ENCODE data around the gene DPYD.

Gene DPYD

DNA sequence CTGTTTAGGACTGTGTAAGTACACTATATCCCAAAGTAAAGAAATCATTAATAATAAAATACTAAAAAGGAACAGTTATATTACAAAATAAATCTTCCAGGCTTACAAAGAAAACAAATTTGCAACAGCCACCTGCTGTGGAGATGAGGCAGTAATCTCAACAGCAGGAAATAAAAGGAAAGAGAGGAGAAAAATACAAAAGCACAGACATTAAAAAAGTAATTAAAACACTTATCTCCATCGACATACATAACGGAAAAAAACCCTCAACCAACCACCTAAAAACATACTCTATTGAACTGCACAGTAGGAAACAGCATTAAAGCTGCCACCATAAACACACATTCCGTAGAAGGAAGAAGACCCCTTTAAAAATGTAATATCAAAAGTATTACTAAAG lies 317.6 kb downstream of the DPYD start:
- DNase-seq = no peak

DNA sequence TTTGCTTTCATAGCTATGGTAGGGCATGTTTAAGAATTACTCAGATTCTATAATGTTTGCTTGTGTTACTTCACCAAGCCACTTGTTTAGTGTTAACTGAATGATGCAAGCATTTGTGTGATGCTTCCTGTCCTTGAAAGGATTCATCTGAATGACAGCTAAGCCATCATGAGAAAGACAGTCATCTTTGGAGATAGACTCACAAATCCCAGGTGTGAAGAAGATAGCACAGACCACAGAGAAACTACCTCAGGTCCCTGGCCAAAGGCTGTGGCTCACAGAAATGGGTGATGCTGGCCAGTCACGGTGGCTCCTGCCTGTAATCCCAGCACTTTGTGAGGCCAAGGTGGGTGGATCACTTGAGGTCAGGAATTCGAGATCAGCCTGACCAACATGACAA lies 321.4 kb downstream of the DPYD start:
- no peak for DNase-seq

DNA sequence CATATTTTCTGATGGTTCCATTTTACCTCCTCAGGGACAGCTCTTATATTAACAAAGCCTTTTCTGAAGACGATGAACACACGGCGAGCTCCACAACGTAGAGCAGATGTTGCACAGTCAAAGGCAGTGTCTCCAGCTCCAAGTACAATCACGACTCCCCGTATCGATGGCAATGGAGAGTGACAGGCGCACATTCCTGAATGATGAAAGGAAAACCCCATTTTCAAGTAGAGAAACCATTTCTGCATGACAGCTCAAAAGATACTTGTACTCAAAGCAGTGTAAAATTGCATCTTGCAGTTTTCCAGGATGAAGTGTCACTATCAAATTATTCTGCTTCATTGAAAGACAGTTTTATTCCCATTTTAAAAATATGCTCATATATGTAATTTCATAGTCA lies 327.6 kb downstream of the DPYD start:
- no peak for DNase-seq

DNA sequence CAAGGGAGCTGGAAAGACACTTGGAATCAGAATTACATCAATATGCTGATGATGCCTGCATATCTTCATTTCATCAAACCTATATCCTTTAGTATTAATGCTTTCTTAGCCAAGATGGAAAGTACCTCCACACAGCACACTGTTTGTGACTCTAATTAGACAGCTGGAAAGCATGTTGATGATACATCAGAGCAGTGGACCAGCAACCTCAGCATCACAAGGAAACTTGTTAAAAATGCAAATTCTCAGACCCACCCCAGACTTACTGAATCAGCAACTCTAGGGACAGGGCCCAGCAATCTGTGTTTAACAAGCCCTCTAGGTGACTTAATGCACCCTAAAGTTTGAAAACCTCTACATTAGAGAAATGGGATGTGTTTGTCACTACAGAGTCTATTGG lies 332.1 kb downstream of the DPYD start:
- DNase-seq = no peak

DNA sequence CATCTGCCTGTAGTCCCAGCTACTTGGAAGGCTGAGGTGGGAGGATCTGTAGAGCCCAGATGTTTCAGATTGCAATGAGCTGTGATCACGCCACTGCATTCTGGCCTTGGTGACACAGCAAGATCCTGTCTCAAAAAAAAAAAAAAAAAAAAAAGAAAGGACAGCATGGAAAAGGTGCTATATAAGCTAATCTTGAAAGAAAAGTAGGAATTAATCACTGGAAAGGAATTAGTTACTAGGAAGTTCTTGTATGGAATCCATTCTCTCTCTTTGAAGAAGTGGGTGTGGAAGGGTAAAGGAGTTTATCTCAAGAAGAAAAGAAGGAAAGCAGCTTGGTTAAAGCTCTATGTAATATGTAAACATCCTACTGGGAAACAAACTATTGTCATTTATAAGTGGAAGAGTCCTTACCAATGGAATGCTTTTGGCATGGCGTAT lies 339.2 kb downstream of the DPYD start:
- no peak for DNase-seq

DNA sequence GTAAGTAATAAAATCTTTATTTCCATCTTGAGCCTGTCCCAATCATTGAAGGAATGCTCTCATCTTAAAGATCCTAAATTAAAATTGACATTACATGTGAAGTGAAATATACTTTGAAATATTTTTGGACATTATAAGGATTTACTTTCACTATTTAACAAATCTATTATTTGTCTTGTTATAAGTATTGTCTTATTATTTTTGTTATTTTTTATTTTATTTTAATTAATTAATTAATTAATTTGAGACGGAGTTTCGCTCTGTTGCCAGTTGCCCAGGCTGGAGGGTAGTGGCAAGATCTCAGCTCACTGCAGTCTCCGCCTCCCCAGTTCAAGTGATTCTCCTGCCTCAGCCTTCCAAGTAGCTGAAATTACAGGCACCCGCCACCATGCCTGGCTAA lies 343.2 kb downstream of the DPYD start:
- DNase-seq = no peak

DNA sequence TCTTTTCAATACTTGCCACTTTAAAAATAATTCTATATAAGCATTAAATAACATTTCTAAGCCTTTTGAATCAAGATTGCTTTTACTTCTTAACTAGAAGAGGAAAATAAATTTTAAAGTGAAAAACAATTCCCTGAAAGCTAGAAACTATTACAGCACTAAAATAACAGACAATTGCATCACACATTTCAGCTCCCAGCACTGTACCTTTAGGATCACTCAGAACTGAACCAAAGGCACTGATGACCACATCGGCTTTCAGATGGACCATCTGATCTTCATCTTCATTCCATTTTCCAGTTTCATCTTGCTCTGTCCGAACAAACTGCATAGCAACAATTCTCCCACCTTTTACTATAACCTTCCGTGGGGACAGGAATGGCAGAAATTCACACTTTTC lies 347.3 kb downstream of the DPYD start:
- no peak for DNase-seq

DNA sequence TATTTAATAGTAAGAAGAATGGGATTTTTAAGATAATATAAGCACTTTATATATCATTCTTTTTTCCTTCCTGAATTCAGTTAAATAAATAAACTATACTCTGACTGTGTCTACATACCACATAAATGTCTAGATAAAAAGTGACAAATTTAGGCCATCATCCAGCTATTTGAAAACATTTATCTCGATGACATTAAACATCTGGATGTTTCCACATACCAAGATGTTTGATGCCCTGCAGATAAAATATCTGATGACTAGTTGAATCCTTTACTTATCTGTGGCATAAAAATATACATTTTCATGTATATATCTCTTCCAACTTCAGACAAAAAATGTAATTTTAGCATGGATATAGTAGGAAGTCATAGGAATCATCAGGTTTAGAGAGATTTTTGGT lies 348.3 kb downstream of the DPYD start:
- no peak for DNase-seq

DNA sequence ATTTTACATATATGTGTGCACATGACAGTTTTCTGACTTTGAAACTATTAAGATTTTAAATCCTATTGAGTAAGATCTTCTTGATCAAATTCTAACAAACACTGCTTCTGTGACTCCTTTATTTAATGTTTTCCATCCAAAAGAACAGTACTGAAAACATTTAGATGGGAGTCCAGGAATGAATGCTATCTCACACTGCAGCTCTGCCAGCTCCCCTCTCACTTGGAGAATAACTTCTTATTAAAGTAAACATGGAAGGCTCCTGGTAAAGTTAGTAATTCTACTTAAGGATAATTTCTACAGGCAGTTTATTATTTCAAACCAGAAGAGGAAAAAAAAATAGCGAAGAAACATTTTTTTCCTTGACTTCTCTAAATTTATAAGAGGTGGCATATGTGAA lies 349.1 kb downstream of the DPYD start:
- no peak for DNase-seq

DNA sequence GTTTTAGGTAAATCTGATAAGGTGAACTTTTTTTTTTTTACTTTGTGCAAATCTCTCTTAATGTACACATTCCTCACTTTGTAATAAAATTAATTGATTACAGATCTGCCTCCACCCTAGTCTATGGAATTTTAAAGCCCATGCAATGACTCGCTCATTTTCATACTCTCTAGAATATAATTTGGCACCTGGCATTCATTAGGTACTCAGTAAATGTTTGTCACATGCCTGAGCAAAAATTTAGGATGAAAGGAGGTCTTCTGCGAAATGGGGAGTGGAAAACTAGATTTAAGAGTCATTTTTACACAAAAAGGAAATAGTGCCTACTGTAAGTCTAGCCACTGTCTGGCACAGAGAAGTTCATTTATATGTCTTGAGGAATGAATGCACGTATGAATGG lies 350.1 kb downstream of the DPYD start:
- no peak for DNase-seq

DNA sequence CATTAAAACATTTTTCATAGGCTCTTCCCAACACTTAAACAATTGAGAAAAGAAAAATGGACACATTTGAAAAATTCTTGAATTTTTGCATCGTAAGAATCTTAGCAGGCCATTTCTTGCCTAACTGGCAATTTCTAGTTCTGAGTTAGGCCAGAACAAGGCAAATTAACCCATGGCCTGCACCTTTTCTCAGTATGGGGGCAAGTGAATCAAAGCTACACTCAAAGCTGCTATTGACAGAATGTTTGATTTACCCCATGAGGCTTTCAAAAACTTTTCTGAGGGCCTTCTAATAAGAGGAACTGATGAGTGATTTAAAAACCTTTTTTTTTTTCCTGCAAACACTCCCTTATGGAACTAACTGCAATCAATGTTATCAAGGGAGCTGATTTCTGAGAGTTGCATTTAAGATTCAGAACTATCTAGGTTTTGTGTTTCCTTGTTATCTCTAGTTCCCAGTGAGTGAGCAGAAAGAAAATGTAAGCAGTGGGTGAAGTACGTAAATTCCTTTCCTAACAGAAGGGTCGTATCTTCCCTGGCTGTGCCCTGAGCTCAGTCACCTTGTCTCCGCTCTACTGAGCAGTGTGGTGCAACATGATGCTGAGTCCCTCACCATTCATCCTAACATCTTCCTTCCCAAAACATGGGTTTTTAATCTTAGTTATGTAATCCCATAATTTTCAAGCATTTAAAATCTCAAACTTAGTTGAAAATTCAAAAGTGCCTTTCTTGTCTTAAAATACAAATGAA lies 353.7 kb downstream of the DPYD start:
- DNase-seq = no peak

DNA sequence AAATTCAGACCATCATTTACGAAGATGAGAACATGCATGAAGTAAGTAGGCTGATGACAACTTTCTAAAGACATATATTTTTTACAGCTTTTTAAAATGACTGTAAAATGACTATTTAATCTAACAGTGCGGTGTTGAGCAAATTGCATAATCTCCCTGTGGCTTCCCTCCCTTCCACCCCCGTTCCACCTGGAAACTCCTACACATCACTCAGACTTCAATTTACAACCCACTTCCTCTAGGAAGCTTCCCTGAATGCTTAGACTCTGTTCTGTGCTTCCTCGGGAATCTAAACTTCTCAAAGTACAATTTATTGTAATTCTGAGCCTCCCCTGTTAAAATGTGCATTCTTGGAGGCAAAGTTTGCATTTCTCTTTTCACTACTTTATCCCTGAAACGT lies 354.9 kb downstream of the DPYD start:
- DNase-seq = no peak

DNA sequence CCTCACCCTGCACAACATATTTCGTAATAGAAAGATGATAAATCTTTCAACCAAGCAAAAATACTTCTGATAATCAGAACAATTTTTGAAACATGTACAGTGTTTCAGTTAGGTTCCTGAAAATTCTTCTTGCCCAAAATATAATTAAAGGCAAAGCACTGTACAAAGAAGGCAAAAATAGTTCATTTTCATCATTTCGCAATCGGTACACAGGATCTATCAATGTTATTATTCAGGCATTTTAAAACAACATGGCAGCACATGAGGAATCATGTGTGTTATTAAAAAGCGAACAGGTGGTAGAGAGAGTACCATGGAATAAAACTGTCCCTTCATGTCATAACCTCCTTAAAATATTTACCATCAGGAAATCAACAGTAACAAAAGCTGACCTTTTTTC lies 356.9 kb downstream of the DPYD start:
- no peak for DNase-seq

DNA sequence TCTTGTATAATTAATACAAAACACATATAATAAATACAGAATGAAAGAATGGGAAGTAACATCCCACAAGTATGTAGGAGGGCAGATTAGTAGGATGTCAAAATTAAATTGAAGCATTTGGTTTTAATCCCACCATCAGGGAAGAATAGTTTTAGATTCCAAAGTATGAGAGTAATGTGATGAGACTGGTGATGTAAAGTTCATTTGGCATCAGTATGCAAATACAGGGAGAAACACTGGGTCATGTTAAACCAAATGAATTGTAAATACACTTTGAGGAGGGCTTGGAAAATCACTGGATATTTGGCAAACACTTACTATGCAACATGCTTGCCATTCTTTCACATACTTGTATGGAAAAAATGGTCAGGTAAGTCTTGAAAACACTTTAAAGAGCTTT lies 358.8 kb downstream of the DPYD start:
- DNase-seq = no peak

DNA sequence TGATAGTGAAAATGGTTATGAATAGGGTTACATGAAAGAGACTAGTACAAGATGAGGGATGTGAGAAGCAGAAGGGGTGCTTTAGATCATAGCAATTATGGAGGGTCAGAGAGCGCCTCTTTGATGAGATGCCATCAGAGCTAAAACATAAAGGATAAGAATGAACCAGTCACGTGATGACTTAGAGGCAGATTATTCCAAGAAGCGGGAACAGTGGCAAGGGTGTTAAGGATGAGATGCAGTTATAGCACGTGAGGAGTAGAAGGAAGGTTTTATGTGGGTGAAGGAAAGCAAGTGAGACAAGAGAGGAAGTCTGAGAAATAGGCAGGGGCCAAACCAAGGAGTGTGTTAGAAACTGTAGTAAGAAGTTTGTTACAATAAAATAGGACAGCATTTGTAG lies 360.1 kb downstream of the DPYD start:
- no peak for DNase-seq

DNA sequence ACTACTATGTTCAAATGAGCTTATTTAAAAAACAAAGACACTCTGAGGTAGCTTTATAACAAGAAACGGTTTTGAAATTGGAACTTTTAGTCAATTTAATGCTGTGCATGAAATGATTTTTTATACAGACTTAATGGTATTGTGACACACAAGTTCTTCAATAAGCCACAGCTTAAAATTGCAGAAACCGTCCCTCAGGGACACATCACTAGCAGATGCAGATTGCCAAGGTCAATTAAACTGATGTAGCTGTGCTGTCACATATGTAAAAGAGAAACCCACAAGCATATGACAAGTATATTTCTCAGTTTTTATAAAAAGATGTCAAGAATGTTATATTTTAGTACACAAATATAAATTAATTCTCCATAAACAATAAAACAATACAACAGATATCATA lies 366.9 kb downstream of the DPYD start:
- no peak for DNase-seq

DNA sequence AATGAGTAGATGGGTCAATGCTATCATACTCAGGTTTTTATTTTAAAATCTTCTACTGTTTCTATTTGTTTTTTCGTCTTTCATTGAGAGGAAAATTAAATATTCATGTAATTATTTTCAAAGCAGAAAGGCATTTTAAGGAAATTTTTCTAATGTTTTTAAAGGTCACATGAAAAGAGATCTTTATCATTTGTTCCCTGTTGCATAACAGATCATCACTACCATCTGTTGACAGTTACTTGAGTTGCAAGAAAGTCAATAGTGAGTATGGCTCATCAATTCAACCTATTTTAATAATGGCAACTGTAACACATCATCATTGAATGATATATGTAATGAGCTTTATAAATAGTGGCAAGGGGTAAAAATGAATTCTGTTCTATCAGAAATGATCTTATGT lies 369.7 kb downstream of the DPYD start:
- DNase-seq = no peak

DNA sequence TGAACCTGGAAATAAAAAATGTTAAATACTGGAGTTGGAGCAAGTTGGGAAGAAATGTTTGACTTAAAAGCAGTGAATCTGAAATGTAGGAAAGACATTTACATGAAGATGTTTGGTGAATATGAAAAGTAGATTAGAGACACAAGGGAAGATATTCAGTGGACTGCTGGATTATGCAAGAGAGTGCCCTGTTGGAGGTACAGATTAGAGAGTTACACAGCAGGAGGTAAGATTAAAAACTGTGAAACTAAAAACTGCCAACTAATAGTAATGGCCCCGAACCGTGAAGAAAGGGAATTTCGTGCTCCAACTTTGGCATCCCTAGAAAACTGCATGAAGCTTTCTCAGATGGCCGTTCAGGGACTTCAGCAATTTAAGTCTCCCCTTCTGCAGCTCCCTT lies 375.4 kb downstream of the DPYD start:
- DNase-seq = no peak

DNA sequence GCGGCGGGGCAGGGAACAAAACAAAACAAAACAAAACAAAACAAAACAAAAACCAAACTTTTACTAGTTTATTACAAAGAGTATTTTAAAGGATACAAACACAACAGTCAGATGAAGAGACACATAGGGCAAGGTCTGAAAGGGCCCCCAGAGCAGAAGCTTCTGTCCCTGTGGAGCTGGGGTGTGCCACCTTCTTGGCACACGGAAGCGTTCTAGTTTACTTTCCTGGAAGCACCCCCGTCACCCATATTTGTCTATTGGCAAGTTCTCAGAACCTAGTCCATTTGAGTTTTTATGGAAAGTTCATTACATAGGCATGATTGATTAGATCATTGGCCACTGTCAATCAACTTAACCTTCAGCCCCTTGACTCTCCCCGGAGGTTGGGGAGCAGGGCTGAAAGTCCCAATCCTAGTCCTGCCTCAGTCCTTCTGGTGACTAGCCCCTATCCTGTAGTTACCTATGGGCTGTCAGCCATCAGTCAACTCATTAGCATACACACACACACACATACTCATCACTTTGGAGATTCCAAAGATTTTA lies 380.4 kb downstream of the DPYD start:
- DNase-seq = no peak

DNA sequence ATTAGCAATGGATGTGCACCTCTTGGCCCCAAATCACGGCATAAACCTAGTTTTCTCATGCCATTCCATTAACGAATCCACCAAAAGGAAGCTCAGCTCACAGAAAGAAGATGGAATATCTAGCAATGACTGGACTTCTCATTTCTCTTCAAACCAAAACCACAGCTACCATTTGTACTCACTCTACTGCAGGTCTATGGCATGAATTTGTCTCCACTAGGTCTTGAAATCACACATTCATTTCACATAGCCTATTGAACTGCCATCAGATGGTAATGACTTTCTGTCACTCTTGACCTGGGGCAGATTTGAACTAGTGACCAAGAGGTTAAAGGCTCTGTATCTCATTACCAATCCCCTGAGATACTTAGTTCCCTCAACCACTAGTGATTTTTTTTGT lies 382.7 kb downstream of the DPYD start:
- DNase-seq = no peak

DNA sequence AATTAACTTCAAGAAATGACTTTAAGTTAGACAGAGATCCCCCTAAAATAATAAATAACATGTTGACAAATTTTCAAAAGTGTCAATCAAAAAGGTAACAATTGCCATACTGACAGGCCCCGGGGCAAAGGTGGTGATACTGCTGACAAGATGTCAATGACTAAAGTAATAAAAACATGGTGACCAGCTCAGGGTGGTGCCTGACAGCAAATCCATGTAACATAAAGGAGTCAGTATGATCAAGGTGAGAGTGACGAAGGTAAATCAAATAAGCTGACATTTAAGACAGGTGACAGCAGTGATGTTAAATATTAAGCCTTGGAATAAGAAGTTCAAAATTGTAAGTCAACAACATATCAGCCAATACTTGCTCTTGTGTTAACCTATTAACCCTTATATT lies 387.5 kb downstream of the DPYD start:
- DNase-seq = no peak

DNA sequence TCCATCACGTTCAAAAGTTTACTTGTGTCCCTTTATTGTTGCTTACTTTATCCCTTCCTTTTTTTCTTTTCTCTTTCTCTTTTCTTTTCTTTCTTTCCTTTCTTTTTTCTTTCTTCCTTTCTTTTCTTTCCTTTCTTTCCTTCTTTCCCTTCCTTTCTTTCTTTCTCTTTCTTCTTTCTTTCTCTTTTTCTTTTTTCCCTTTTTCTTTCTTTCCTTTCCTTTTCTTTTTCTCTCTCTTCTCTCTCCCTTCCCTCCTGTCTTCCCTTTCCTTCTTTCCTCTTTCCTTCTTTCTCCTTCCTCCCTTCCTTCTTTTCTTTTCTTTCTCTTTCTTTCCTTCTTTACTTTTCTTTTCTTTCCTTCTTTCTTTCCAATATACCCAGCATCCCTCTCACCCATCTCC lies 391.2 kb downstream of the DPYD start:
- no peak for DNase-seq

DNA sequence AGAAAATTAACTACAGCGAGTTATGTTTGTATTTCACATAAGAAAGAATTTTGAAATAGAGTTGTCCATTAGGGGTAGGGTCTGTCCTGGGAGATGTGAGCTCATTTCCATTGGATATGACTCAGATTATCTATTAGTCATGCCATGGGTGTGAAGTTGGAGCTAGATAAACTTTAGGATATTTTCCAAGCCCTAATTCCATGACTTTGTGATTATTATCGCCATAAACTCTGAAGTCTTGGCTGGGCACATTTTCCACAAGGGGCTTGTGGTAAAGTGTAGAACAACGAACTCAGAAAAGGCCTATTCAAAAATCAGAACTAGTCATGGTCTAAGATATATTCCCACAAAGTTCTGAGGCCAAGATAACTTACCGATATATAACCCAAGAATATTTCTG lies 396.6 kb downstream of the DPYD start:
- DNase-seq = no peak

DNA sequence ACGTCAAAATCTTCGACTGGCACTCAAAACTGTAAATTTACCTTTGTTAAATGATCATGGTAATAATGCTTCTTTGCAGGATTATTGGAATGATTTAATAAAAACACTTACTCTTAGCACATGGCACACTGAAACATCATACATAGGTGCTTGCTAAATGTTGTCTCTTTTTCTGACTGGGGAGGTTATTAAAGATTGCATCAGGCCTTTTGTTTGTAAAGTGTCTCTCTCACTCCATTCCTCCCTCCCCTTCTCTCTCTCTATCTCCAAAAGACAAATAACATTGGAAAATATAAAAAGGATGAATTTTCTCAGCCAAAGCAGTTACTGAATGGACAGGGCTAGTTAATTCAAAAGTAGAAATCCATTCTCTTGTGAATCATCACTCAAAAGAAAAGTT lies 404.2 kb downstream of the DPYD start:
- DNase-seq = no peak

DNA sequence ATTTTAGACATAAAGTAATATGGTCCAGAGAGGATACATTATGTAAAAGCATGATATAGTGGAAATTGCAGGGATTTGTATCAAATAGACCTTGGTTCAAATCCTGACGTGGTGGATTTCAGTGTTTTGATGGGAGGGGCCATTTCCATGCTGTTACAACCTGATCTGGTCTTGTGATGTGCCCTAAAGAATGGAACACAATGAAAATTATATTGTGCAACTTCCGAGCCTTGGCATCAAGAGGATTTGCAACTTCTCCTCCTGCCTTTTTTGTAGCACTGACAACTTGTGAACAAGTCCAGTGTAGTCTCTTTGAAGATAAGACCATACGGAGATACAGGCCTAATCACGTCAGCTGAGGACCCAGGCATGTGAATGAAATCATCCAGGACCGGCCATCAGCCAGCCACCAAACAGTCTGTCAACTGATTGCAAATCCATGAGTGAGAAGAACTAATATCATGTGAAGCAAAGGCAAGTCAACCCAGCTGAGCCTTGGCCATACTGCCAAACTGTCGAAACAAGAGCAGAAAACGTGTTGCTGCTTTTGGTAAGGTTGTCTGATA lies 412.1 kb downstream of the DPYD start:
- no peak for DNase-seq
